ENCODE data around the gene ST3GAL6. TPM values are rescaled to one million over a fixed set of nuclear protein-coding genes. Genes with fewer than 3 reads are reported as not detected.

ST3GAL6 gene
- total and polyA plus RNA-seq, 2 of the 13 experiments (the other 11 are each of a cell fraction or from before 2014, with no cell fraction given): 17.5 to 23.2 TPM

DNA sequence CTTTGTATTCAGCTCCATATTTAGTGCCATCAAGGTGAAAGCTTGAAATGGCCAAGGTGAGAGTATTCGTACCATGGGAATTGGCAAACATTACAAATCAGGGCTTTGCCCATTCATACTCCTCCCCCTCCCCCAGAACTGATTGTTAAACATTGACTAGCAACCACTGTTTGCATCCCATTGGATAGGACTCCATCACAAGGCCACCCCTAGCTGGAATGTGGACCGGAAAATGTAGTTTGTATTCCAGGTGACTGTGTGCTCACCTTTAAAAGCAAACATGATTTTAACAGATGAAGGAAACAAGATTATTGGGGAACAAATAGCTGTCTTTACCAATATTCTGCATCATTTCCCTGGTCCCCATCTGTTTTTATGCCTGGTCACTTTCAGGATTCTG is 14.1 kb downstream of the ST3GAL6 start (continued):
- TF ChIP-seq RBM22 (optimal IDR thresholded peaks at IDR 0.05; ENCODE audit: low read length): no peak
- TF ChIP-seq JUND (CRISPR knock-in tag; IDR thresholded peaks at IDR 0.05): no peak
- TF ChIP-seq, protein P1, sequence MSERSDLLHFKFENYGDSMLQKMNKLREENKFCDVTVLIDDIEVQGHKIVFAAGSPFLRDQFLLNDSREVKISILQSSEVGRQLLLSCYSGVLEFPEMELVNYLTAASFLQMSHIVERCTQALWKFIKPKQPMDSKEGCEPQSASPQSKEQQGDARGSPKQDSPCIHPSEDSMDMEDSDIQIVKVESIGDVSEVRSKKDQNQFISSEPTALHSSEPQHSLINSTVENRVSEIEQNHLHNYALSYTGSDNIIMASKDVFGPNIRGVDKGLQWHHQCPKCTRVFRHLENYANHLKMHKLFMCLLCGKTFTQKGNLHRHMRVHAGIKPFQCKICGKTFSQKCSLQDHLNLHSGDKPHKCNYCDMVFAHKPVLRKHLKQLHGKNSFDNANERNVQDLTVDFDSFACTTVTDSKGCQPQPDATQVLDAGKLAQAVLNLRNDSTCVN (CRISPR knock-in tag; IDR thresholded peaks at IDR 0.05; ENCODE audit: borderline replicate concordance): no peak
- TF ChIP-seq GPN1 (CRISPR knock-in tag; IDR thresholded peaks at IDR 0.05; ENCODE audit: borderline replicate concordance): no peak
- TF ChIP-seq DPF2 (CRISPR knock-in tag; IDR thresholded peaks at IDR 0.05; ENCODE audit: borderline replicate concordance, low read depth): peak; percentile 84
- no peak for TF ChIP-seq SMYD3 (CRISPR knock-in tag; IDR thresholded peaks at IDR 0.05)
- TF ChIP-seq, protein P2, sequence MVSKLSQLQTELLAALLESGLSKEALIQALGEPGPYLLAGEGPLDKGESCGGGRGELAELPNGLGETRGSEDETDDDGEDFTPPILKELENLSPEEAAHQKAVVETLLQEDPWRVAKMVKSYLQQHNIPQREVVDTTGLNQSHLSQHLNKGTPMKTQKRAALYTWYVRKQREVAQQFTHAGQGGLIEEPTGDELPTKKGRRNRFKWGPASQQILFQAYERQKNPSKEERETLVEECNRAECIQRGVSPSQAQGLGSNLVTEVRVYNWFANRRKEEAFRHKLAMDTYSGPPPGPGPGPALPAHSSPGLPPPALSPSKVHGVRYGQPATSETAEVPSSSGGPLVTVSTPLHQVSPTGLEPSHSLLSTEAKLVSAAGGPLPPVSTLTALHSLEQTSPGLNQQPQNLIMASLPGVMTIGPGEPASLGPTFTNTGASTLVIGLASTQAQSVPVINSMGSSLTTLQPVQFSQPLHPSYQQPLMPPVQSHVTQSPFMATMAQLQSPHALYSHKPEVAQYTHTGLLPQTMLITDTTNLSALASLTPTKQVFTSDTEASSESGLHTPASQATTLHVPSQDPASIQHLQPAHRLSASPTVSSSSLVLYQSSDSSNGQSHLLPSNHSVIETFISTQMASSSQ (IDR thresholded peaks at IDR 0.05; ENCODE audit: low read depth): peak; percentile 92
- TF ChIP-seq, protein P2 (CRISPR knock-in tag; IDR thresholded peaks at IDR 0.05; ENCODE audit: borderline replicate concordance): peak; percentile 96
- TF ChIP-seq ZNF225 (CRISPR knock-in tag; IDR thresholded peaks at IDR 0.05): no peak
- TF ChIP-seq, protein P3, sequence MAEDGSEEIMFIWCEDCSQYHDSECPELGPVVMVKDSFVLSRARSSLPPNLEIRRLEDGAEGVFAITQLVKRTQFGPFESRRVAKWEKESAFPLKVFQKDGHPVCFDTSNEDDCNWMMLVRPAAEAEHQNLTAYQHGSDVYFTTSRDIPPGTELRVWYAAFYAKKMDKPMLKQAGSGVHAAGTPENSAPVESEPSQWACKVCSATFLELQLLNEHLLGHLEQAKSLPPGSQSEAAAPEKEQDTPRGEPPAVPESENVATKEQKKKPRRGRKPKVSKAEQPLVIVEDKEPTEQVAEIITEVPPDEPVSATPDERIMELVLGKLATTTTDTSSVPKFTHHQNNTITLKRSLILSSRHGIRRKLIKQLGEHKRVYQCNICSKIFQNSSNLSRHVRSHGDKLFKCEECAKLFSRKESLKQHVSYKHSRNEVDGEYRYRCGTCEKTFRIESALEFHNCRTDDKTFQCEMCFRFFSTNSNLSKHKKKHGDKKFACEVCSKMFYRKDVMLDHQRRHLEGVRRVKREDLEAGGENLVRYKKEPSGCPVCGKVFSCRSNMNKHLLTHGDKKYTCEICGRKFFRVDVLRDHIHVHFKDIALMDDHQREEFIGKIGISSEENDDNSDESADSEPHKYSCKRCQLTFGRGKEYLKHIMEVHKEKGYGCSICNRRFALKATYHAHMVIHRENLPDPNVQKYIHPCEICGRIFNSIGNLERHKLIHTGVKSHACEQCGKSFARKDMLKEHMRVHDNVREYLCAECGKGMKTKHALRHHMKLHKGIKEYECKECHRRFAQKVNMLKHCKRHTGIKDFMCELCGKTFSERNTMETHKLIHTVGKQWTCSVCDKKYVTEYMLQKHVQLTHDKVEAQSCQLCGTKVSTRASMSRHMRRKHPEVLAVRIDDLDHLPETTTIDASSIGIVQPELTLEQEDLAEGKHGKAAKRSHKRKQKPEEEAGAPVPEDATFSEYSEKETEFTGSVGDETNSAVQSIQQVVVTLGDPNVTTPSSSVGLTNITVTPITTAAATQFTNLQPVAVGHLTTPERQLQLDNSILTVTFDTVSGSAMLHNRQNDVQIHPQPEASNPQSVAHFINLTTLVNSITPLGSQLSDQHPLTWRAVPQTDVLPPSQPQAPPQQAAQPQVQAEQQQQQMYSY (CRISPR knock-in tag; IDR thresholded peaks at IDR 0.05): no peak
- no peak for TF ChIP-seq ZNF792 (CRISPR knock-in tag; IDR thresholded peaks at IDR 0.05)
- no peak for TF ChIP-seq RORA (CRISPR knock-in tag; IDR thresholded peaks at IDR 0.05)
- TF ChIP-seq ATF7-NPFF (CRISPR knock-in tag; IDR thresholded peaks at IDR 0.05; ENCODE audit: low read depth): no peak
- no peak for TF ChIP-seq TBL1XR1 (IDR thresholded peaks at IDR 0.05; ENCODE audit: borderline replicate concordance, low read length, partially characterized antibody)
- TF ChIP-seq, protein P4, sequence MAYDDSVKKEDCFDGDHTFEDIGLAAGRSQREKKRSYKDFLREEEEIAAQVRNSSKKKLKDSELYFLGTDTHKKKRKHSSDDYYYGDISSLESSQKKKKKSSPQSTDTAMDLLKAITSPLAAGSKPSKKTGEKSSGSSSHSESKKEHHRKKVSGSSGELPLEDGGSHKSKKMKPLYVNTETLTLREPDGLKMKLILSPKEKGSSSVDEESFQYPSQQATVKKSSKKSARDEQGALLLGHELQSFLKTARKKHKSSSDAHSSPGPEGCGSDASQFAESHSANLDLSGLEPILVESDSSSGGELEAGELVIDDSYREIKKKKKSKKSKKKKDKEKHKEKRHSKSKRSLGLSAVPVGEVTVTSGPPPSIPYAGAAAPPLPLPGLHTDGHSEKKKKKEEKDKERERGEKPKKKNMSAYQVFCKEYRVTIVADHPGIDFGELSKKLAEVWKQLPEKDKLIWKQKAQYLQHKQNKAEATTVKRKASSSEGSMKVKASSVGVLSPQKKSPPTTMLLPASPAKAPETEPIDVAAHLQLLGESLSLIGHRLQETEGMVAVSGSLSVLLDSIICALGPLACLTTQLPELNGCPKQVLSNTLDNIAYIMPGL (CRISPR knock-in tag; IDR thresholded peaks at IDR 0.05; ENCODE audit: borderline replicate concordance in 1 of 2, low read depth in 1 of 2): 0 out of 4 replicates have a peak, but pooled peaks of 1 of the 2 experiments have one; percentile 11
- no peak; the same call in 1 of the 2 replicates for TF ChIP-seq SIX1 (CRISPR knock-in tag; IDR thresholded peaks at IDR 0.05; ENCODE audit: borderline replicate concordance)
- no peak for TF ChIP-seq RBAK (CRISPR knock-in tag; IDR thresholded peaks at IDR 0.05)
- no peak for TF ChIP-seq DR1 (CRISPR knock-in tag; IDR thresholded peaks at IDR 0.05)
- TF ChIP-seq GABPB1 (CRISPR knock-in tag; IDR thresholded peaks at IDR 0.05): peak; percentile 22; the same call in 1 of the 2 replicates
- TF ChIP-seq AHR (CRISPR knock-in tag; IDR thresholded peaks at IDR 0.05): no peak
